Measurements from ENCODE around the gene LCORL. TPM values are rescaled to one million over a fixed set of nuclear protein-coding genes. Genes with fewer than 3 reads are reported as not detected.
"Not testable (repeated sequence)": the region's sequence is repeated elsewhere in the genome, so short reads cannot be mapped to it uniquely, and the experiment has no call there.

The LCORL gene
- total RNA-seq, 1 donor from 2014 or later, result 12.6 TPM

DNA sequence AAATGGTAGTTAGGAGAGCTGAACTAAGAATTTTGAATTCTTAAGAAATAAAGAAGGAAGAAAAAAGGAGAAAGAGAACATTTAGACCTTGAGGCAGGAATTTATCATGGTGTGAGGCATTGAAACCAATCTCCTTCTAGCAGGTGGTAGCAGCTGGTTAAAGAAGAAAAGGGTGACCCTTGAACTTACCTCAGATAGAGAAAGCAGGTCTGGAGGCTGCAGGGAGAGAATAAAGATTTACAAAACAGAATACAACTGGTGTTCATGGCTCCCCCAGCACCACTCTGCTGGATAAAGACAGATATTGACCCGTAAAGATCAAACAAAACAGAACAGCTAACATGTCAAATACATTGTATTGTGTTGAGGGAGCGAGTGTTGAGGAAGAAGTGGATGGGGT is 154.7 kb downstream of the LCORL start:
- ATAC-seq (no peak), DNase-seq (no peak)
- intact Hi-C loops (cut with DNase I), result no loop called here
- H3K4me1 ChIP-seq, result no peaks in the 10 kb centered on the region
- H3K9me3 ChIP-seq, result no peaks in the 10 kb centered on the region
- H3K36me3 ChIP-seq, result no peaks in the 10 kb centered on the region
- H3K27ac ChIP-seq, result no peak overlapping the region
- no peak overlapping the region for H3K4me3 ChIP-seq
- H3K27me3 ChIP-seq, result no peaks in the 10 kb centered on the region
- TF ChIP-seq, protein P1, sequence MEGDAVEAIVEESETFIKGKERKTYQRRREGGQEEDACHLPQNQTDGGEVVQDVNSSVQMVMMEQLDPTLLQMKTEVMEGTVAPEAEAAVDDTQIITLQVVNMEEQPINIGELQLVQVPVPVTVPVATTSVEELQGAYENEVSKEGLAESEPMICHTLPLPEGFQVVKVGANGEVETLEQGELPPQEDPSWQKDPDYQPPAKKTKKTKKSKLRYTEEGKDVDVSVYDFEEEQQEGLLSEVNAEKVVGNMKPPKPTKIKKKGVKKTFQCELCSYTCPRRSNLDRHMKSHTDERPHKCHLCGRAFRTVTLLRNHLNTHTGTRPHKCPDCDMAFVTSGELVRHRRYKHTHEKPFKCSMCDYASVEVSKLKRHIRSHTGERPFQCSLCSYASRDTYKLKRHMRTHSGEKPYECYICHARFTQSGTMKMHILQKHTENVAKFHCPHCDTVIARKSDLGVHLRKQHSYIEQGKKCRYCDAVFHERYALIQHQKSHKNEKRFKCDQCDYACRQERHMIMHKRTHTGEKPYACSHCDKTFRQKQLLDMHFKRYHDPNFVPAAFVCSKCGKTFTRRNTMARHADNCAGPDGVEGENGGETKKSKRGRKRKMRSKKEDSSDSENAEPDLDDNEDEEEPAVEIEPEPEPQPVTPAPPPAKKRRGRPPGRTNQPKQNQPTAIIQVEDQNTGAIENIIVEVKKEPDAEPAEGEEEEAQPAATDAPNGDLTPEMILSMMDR (IDR thresholded peaks at IDR 0.05), result no peak

DNA sequence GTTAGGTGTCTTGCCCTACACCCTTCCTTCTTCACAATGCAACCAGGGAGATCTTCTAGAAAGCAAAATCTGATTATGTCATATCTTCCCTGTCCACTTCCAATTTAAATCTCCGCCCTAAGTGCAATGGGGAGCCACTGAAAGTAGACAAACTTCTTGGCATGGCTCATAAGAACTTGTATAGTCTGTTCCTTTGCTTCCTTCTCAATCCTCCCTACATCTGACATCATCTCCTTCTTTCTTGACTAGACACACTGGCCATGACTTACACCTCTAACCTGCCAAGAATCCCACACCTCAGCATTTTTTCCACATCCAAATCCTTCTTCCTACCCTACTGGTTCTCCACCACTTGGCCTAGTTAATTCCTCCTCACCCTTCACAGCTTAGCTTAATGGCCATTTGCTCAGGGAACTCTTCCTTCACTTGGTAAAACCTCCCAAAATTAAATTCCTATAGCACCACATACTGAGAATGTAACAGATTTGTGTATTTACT is 155.6 kb downstream of the LCORL start:
- Histone ChIP-seq H3K9me3 (no peaks in the 10 kb centered on the region), H3K4me3 (no peak overlapping the region), H3K27ac (no peak overlapping the region), H3K36me3 (no peaks in the 10 kb centered on the region), H3K27me3 (no peaks in the 10 kb centered on the region), H3K4me1 (no peaks in the 10 kb centered on the region)
- DNase-seq, result no peak
- intact Hi-C loops (cut with DNase I), result no loop called here
- TF ChIP-seq, protein P1 (IDR thresholded peaks at IDR 0.05), result no peak
- ATAC-seq, result no peak

DNA sequence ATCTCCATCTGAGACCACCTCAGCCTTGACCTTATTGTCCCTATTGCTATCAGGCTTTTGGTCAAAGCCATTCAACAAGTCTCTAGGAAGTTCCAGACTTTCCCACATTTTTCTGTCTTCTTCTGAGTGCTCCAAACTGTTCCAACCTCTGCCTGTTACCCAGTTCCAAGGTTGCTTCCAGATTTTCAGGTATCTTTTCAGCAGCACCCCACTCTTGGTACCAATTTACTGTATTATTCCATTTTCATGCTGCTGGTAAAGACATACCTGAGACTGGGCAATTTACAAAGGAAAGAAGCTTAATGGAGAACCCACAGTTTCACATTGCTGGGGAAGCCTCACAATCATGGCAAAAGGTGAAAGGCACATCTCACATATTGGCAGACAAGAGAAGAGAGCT is 159.6 kb downstream of the LCORL start:
- H3K4me3 ChIP-seq; H3K36me3 ChIP-seq; intact Hi-C loops (cut with DNase I); H3K9me3 ChIP-seq; H3K27me3 ChIP-seq; H3K27ac ChIP-seq; ATAC-seq; H3K4me1 ChIP-seq; DNase-seq: not testable (repeated sequence)

DNA sequence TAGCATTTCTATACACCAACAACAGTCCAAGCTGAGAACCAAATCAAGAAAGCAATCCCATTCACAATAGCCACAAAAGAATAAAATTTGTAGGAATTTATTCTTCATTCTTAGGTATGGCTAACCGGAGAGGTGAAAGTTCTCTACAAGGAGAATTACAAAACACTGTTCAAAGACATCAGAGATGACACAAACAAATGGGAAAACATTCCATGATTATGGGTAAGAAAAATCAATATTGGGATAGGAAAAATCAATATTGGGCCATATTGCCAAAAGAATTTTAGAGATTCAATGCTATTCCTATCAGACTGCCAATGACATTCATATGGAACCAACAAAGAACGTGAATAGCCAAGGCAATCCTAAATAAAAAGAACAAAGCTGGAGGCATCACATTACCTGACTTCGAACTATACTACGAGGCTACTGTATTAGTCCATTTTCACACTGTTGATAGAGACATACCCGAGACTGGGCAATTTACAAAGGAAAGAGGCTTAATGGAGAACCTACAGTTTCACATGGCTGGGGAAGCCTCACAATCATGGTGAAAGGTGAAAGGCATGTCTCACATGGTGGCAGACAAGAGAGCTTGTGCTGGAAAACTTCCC is 161.7 kb downstream of the LCORL start:
- H3K27ac ChIP-seq, result no peak overlapping the region
- DNase-seq, result no peak
- H3K36me3 ChIP-seq, result no peaks in the 10 kb centered on the region
- ATAC-seq, result no peak
- intact Hi-C loops (cut with DNase I), result no loop called here
- H3K4me3 ChIP-seq, result no peak overlapping the region
- H3K27me3 ChIP-seq, result no peaks in the 10 kb centered on the region
- TF ChIP-seq, protein P1 (IDR thresholded peaks at IDR 0.05), result no peak
- H3K9me3 ChIP-seq, result no peaks in the 10 kb centered on the region
- H3K4me1 ChIP-seq, result no peaks in the 10 kb centered on the region

DNA sequence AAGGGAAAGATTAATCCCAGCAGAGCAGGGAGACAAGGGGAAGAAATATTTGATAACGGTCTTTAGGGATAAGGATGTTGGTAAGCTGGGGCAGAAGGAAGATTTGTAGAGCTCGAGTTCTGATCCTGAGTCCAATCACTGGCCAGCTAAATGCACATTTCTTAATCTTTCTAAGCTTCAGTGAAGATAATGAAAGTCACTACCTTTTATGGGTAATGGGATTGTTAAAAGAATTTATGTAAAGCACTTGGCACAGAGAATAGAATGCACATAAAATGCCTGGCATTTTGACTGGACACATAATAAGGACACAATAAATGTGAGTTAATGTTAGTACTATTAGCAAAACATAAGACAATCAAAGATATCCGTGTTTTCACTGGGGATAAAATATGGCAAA is 167.5 kb downstream of the LCORL start:
- Histone ChIP-seq H3K27me3 (no peaks in the 10 kb centered on the region), H3K4me3 (no peak overlapping the region), H3K4me1 (no peaks in the 10 kb centered on the region), H3K27ac (no peak overlapping the region), H3K9me3 (no peaks in the 10 kb centered on the region), H3K36me3 (no peaks in the 10 kb centered on the region)
- ATAC-seq, result no peak
- intact Hi-C loops (cut with DNase I), result no loop called here
- TF ChIP-seq, protein P1 (IDR thresholded peaks at IDR 0.05), result no peak
- no peak for DNase-seq

DNA sequence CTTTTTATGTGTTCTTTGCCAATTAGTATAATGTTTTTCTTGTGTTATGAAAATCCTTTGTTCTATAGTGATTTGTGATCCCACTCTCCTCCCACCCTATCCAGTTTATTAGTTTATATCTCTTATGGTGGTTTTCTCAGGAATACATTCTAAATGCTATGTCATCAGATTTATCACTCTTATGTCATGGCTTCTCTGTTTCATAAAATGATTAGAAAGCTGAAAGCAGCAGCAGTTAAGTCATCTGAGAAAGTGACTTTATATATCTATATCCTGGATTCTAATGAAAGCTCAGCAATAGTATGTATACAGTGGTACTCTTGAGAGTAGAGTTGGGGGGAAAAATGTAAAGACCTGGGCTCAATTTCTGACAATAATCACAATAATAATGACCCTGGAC is 169.6 kb downstream of the LCORL start:
- no peaks in the 10 kb centered on the region for H3K9me3 ChIP-seq
- ATAC-seq (no peak), DNase-seq (no peak)
- no peak overlapping the region for H3K27ac ChIP-seq
- H3K4me1 ChIP-seq, result no peaks in the 10 kb centered on the region
- TF ChIP-seq, protein P1 (IDR thresholded peaks at IDR 0.05), result no peak
- intact Hi-C loops (cut with DNase I), result no loop called here
- H3K4me3 ChIP-seq, result no peak overlapping the region
- no peaks in the 10 kb centered on the region for H3K36me3 ChIP-seq
- H3K27me3 ChIP-seq, result no peaks in the 10 kb centered on the region

DNA sequence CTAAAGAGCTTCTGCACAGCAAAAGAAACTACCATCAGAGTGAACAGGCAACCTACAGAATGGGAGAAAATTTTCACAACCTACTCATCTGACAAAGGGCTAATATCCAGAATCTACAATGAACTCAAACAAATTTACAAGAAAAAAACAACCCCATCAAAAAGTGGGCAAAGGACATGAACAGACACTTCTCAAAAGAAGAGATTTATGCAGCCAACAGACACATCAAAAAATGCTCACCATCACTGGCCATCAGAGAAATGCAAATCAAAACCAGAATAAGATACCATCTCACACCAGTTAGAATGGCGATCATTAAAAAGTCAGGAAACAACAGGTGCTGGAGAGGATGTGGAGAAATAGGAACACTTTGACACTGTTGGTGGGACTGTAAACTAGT is 171.3 kb downstream of the LCORL start:
- ATAC-seq; H3K4me1 ChIP-seq; H3K4me3 ChIP-seq; DNase-seq; H3K9me3 ChIP-seq; intact Hi-C loops (cut with DNase I); H3K27me3 ChIP-seq; H3K27ac ChIP-seq; H3K36me3 ChIP-seq: not testable (repeated sequence)

Data from upper lobe of right lung (tissue), 1 donor.